SK-N-SH treated with all-trans-retinoic acid at 6 μM for 48 hours (cell line): ENCODE results near the gene SPOCD1.

ENCODE experiments used
- BACH2 ChIP-seq: fragments of 250-450 bp; sonication (Bioruptor Pico); IDR thresholded peaks from 2 replicates; pipeline ENCODE4 v1.9.0; 2021; ENCODE audit warnings: mild to moderate bottlenecking, borderline replicate concordance
- CSDC2 ChIP-seq: fragments of 250-450 bp; sonication (Bioruptor Pico); IDR thresholded peaks from 2 replicates; pipeline ENCODE4 v1.5.0; 2020; ENCODE audit warnings: mild to moderate bottlenecking, moderate library complexity
- GLIS3 ChIP-seq: fragments of 250-450 bp; sonication (Bioruptor Pico); IDR thresholded peaks from 2 replicates; pipeline ENCODE4 v1.5.0; 2020; ENCODE audit warnings: mild to moderate bottlenecking, moderate library complexity
- RARB ChIP-seq: fragments of 250-450 bp; sonication (Bioruptor Pico); IDR thresholded peaks from 2 replicates; pipeline ENCODE4 v1.8.0; 2021; ENCODE audit warnings: mild to moderate bottlenecking, moderate library complexity
- SNAI2 ChIP-seq: fragments of 250-450 bp; sonication (Bioruptor Pico); IDR thresholded peaks from 2 replicates; pipeline ENCODE4 v1.5.0; 2020; ENCODE audit warnings: mild to moderate bottlenecking, moderate library complexity
- TOX ChIP-seq: fragments of 250-450 bp; sonication (Bioruptor Pico); IDR thresholded peaks from 2 replicates; pipeline ENCODE4 v1.8.0; 2021; ENCODE audit warnings: mild to moderate bottlenecking, moderate library complexity, borderline replicate concordance
- ZNF70 ChIP-seq: fragments of 450-650 bp; formaldehyde crosslinking; IDR thresholded peaks from 2 replicates; pipeline ENCODE4 v1.5.0; 2020; ENCODE audit warnings: mild to moderate bottlenecking, moderate library complexity
- TF ChIP-seq, protein P1 (sequence below): fragments of 250-450 bp; sonication (Bioruptor Pico); IDR thresholded peaks from 2 replicates; pipeline ENCODE4 v1.5.0; 2020; ENCODE audit warnings: mild to moderate bottlenecking, moderate library complexity
- TF ChIP-seq, protein P2 (sequence below): fragments of 250-450 bp; sonication (Bioruptor Pico); IDR thresholded peaks from 2 replicates; pipeline ENCODE4 v1.5.1; 2020; ENCODE audit warnings: low read depth, mild to moderate bottlenecking, moderate library complexity
- TF ChIP-seq, protein P3 (sequence below): fragments of 250-450 bp; sonication (Bioruptor Pico); IDR thresholded peaks from 2 replicates; pipeline ENCODE4 v1.8.0; 2020; ENCODE audit warnings: mild to moderate bottlenecking, moderate library complexity, borderline replicate concordance

DNA sequence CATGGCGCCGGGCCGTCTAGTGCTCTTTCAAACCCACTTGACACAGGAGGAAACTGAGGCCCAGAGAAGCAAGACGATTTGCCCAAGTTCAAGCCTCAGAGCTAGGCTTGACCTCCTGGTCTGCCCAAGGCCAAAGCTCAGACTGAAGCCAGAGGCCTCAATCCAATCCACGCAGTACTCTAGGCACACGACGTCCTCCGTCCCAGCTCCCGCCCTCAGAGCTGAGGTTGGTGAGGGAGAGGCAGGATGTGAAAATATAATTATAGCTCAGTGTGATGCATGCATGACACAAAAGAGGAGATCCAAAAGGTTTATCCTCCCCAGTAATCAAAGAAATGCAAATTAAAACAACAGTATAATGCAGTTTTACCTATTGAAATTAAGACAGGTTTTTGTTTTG, 36.1 kb downstream of the SPOCD1 start:
- no peak for TF ChIP-seq RARB (CRISPR knock-in tag)
- TF ChIP-seq ZNF70 (CRISPR knock-in tag) = no peak
- no peak for TF ChIP-seq BACH2
- TF ChIP-seq, protein P1, sequence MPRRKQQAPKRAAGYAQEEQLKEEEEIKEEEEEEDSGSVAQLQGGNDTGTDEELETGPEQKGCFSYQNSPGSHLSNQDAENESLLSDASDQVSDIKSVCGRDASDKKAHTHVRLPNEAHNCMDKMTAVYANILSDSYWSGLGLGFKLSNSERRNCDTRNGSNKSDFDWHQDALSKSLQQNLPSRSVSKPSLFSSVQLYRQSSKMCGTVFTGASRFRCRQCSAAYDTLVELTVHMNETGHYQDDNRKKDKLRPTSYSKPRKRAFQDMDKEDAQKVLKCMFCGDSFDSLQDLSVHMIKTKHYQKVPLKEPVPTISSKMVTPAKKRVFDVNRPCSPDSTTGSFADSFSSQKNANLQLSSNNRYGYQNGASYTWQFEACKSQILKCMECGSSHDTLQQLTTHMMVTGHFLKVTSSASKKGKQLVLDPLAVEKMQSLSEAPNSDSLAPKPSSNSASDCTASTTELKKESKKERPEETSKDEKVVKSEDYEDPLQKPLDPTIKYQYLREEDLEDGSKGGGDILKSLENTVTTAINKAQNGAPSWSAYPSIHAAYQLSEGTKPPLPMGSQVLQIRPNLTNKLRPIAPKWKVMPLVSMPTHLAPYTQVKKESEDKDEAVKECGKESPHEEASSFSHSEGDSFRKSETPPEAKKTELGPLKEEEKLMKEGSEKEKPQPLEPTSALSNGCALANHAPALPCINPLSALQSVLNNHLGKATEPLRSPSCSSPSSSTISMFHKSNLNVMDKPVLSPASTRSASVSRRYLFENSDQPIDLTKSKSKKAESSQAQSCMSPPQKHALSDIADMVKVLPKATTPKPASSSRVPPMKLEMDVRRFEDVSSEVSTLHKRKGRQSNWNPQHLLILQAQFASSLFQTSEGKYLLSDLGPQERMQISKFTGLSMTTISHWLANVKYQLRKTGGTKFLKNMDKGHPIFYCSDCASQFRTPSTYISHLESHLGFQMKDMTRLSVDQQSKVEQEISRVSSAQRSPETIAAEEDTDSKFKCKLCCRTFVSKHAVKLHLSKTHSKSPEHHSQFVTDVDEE (CRISPR knock-in tag) = no peak
- TF ChIP-seq, protein P2, sequence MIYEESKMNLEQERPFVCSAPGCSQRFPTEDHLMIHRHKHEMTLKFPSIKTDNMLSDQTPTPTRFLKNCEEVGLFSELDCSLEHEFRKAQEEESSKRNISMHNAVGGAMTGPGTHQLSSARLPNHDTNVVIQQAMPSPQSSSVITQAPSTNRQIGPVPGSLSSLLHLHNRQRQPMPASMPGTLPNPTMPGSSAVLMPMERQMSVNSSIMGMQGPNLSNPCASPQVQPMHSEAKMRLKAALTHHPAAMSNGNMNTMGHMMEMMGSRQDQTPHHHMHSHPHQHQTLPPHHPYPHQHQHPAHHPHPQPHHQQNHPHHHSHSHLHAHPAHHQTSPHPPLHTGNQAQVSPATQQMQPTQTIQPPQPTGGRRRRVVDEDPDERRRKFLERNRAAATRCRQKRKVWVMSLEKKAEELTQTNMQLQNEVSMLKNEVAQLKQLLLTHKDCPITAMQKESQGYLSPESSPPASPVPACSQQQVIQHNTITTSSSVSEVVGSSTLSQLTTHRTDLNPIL (CRISPR knock-in tag) = no peak
- TF ChIP-seq SNAI2 = no peak
- TF ChIP-seq, protein P3, sequence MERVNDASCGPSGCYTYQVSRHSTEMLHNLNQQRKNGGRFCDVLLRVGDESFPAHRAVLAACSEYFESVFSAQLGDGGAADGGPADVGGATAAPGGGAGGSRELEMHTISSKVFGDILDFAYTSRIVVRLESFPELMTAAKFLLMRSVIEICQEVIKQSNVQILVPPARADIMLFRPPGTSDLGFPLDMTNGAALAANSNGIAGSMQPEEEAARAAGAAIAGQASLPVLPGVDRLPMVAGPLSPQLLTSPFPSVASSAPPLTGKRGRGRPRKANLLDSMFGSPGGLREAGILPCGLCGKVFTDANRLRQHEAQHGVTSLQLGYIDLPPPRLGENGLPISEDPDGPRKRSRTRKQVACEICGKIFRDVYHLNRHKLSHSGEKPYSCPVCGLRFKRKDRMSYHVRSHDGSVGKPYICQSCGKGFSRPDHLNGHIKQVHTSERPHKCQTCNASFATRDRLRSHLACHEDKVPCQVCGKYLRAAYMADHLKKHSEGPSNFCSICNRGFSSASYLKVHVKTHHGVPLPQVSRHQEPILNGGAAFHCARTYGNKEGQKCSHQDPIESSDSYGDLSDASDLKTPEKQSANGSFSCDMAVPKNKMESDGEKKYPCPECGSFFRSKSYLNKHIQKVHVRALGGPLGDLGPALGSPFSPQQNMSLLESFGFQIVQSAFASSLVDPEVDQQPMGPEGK (CRISPR knock-in tag) = no peak
- no peak for TF ChIP-seq TOX (CRISPR knock-in tag)
- no peak for TF ChIP-seq GLIS3 (CRISPR knock-in tag)
- TF ChIP-seq CSDC2 (CRISPR knock-in tag) = no peak
